ENCODE measurements around the gene N4BP3. TPM values are rescaled to one million over a fixed set of nuclear protein-coding genes. Genes with fewer than 3 reads are reported as not detected.
"Not testable (repeated sequence)": the region's sequence is repeated elsewhere in the genome, so short reads cannot be mapped to it uniquely, and the experiment has no call there.

The N4BP3 gene
- total RNA-seq, 6 donors from 2014 or later: 3.2 to 12.6 (median 5.8) TPM

GRCh38 chr5:178129296-178129695 is 16.0 kb downstream of the N4BP3 start:
- Histone ChIP-seq H3K9me3 (no peaks in the 10 kb centered on the region), H3K27me3 (no peaks in the 10 kb centered on the region), H3K4me3 (no peak overlapping the region), H3K27ac (peak overlapping the region in 1 of 4 donors; percentile 94), H3K4me1 (peaks cover 19 to 42% (median 32%) of the 10 kb centered on the region in 4 donors), H3K36me3 (peaks cover 0 to 10% (median 5%) of the 10 kb centered on the region in 4 donors)
- WGBS, 2 donors: 91 to 97% methylated on average over 9 of the region's 9 CpGs
- TF ChIP-seq, protein P1, sequence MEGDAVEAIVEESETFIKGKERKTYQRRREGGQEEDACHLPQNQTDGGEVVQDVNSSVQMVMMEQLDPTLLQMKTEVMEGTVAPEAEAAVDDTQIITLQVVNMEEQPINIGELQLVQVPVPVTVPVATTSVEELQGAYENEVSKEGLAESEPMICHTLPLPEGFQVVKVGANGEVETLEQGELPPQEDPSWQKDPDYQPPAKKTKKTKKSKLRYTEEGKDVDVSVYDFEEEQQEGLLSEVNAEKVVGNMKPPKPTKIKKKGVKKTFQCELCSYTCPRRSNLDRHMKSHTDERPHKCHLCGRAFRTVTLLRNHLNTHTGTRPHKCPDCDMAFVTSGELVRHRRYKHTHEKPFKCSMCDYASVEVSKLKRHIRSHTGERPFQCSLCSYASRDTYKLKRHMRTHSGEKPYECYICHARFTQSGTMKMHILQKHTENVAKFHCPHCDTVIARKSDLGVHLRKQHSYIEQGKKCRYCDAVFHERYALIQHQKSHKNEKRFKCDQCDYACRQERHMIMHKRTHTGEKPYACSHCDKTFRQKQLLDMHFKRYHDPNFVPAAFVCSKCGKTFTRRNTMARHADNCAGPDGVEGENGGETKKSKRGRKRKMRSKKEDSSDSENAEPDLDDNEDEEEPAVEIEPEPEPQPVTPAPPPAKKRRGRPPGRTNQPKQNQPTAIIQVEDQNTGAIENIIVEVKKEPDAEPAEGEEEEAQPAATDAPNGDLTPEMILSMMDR (IDR thresholded peaks at IDR 0.05): no peak
- TF ChIP-seq POLR2AphosphoS5 (IDR thresholded peaks at IDR 0.05) (no peak), EP300 (IDR thresholded peaks at IDR 0.05) (no peak), POLR2A (IDR thresholded peaks at IDR 0.05) (no peak)
- DNase-seq (no peak), ATAC-seq (ENCODE audit: low FRiP score in 2 of 2) (no peak)

DNA sequence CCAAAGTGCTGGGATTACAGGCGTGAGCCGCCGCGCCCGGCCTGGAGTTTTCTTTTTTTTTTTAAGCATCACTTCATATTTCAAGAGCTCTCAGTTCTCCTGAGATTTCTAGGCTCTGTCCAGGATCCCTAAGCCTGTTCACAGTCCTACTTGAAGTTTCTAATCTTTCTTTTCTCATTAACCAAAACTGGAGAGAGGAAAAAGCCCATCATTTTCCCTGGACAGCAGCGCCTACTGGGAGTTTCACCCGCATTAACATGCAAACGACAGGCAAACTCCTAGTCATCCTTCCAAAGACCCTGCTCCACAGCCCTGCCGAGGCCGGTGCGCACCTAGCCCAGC is 16.9 kb downstream of the N4BP3 start:
- 12 to 21% methylated on average over 6 to 11 of the region's 11 CpGs for WGBS, 2 donors
- ATAC-seq (ENCODE audit: low FRiP score in 2 of 2); DNase-seq; H3K27me3 ChIP-seq; H3K9me3 ChIP-seq: not testable (repeated sequence)
- H3K4me1 ChIP-seq: peaks cover 18 to 36% (median 28%) of the 10 kb centered on the region in 4 donors
- H3K36me3 ChIP-seq: peaks cover 0 to 13% (median 6%) of the 10 kb centered on the region in 4 donors
- H3K4me3 ChIP-seq: peak overlapping the region; percentile 63 to 96 (median 79)
- H3K27ac ChIP-seq: peak overlapping the region; percentile 92 to 96 (median 94)

GRCh38 chr5:178130576-178131445 is 17.5 kb downstream of the N4BP3 start, which contains the start of gene RMND5B:
RMND5B (plus strand) TSS chr5:178131014; CDS start chr5:178138120, 7,106 bp downstream.
- TF ChIP-seq POLR2AphosphoS5 (IDR thresholded peaks at IDR 0.05): peak; percentile 17 to 61
- TF ChIP-seq, protein P1 (IDR thresholded peaks at IDR 0.05): no peak
- peak in 3 of 4 donors; percentile 57 to 89 (median 61) for TF ChIP-seq POLR2A (IDR thresholded peaks at IDR 0.05)
- peak in 1 of 4 donors; percentile 23 for TF ChIP-seq EP300 (IDR thresholded peaks at IDR 0.05)
- H3K9me3 ChIP-seq: no peaks in the 10 kb centered on the region
- WGBS, 2 donors: 0 to 1% methylated on average over 7 to 28 of the region's 102 CpGs
- no peaks in the 10 kb centered on the region for H3K27me3 ChIP-seq
- H3K36me3 ChIP-seq: peaks cover 0 to 19% (median 6%) of the 10 kb centered on the region in 4 donors
- peak; percentile 93 to 99 for ATAC-seq (ENCODE audit: low FRiP score in 2 of 2)
- peak within 1 kb of the TSS; percentile 63 to 96 (median 79) for H3K4me3 ChIP-seq
- DNase-seq: peak; percentile 88 to 98
- peaks cover 15 to 30% (median 25%) of the 10 kb centered on the region in 4 donors for H3K4me1 ChIP-seq
- peak within 1 kb of the TSS; percentile 92 to 96 (median 94) for H3K27ac ChIP-seq

DNA sequence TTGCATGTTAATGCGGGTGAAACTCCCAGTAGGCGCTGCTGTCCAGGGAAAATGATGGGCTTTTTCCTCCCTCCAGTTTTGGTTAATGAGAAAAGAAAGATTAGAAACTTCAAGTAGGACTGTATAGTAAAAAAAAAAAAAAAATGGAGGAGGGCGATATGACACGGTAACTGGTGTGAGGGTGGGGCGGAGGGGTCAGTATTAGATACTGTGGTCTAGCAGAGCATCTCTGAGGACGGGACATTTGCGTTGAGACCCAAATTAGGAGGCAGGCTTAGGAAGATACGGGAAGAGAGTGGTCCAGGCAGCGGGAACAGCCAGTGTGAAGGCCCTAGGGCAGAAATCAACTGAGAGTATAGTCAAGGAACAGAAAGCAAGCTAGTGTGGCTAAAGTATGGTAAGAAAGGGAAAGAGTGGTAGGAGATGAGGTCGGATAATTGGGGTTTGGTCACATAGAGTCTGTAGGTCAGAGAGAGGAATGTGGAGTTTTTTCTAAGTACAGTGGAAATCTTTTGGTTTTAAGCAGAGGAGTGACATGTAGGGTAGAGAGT is 18.2 kb downstream of the N4BP3 start:
- WGBS, 2 donors: 26 to 31% methylated on average over 10 of the region's 10 CpGs

GRCh38 chr5:178136990-178137389 is 23.7 kb downstream of the N4BP3 start:
- WGBS, 2 donors: 88 to 89% methylated on average over 10 of the region's 10 CpGs

More for the DNA sequence above, 18.2 kb downstream of the N4BP3 start:
- Histone ChIP-seq H3K27me3 (no peaks in the 10 kb centered on the region), H3K4me3 (peak overlapping the region; percentile 63 to 96 (median 79)), H3K9me3 (no peaks in the 10 kb centered on the region), H3K36me3 (peaks cover 0 to 26% (median 8%) of the 10 kb centered on the region in 4 donors), H3K4me1 (peaks cover 14 to 28% (median 25%) of the 10 kb centered on the region in 4 donors), H3K27ac (peak overlapping the region; percentile 92 to 96 (median 94))
- no peak for ATAC-seq (ENCODE audit: low FRiP score in 2 of 2)
- TF ChIP-seq EP300 (IDR thresholded peaks at IDR 0.05) (no peak), POLR2AphosphoS5 (IDR thresholded peaks at IDR 0.05) (no peak)
- DNase-seq: no peak

More at GRCh38 chr5:178136990-178137389, 23.7 kb downstream of the N4BP3 start:
- DNase-seq: no peak
- ATAC-seq (ENCODE audit: low FRiP score in 2 of 2): no peak
- TF ChIP-seq EP300 (IDR thresholded peaks at IDR 0.05) (no peak), POLR2AphosphoS5 (IDR thresholded peaks at IDR 0.05) (no peak), POLR2A (IDR thresholded peaks at IDR 0.05) (no peak)
- TF ChIP-seq, protein P1 (IDR thresholded peaks at IDR 0.05): no peak
- no peak overlapping the region for H3K27ac ChIP-seq
- peaks cover 3 to 65% (median 17%) of the 10 kb centered on the region in 4 donors for H3K36me3 ChIP-seq
- H3K4me3 ChIP-seq: no peak overlapping the region
- H3K27me3 ChIP-seq: no peaks in the 10 kb centered on the region
- no peaks in the 10 kb centered on the region for H3K9me3 ChIP-seq
- peaks cover 1 to 5% (median 4%) of the 10 kb centered on the region in 4 donors for H3K4me1 ChIP-seq

All from upper lobe of left lung (tissue), 6 donors.